ENCODE results near the gene TIAM2.

Gene TIAM2

DNA sequence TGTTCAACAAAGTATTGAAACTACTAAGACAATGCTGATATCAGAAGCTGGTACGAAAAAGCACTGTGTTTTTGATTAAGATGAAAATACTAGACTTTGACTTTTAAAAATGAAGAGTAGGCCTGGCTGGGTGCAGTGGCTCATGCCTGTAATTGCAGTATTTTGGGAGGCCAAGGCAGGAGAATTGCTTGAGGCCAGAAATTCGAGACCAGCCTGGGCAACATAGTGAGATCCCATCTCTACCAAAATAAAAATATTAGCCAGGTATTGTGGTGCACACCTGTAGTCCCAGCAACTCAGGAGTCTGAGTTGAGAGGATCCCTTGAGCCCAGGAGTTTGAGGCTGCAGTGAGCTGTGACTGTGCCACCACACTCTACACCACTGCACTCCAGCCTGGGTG, 43.4 kb downstream of the TIAM2 start:
- no peak overlapping the region for H3K4me3 ChIP-seq (ENCODE audit: low read length)
- no CpG with 5 or more reads among the region's 2 CpGs for WGBS (ENCODE audit: extremely low coverage, insufficient coverage, low lambda C conversion rate)
- H2BK120ac ChIP-seq (ENCODE audit: low read depth, low read length) = no peak overlapping the region
- no peak overlapping the region for H4K8ac ChIP-seq (ENCODE audit: low read depth, low read length)
- H3K36me3 ChIP-seq (ENCODE audit: control insufficient read depth, insufficient read depth, low read length) = no peaks in the 10 kb centered on the region
- H3K4me1 ChIP-seq (ENCODE audit: control insufficient read depth, low read depth, low read length) = no peaks in the 10 kb centered on the region
- no peak overlapping the region for H3K4me2 ChIP-seq (ENCODE audit: low read length)
- no peak overlapping the region for H3K23ac ChIP-seq (ENCODE audit: low read length)
- no peak overlapping the region for H2BK15ac ChIP-seq (replicated peaks; ENCODE audit: low read depth)
- no peak overlapping the region for H3K56ac ChIP-seq (ENCODE audit: low read length)
- H3K27me3 ChIP-seq (ENCODE audit: insufficient read depth, low read length, poor library complexity) = no peaks in the 10 kb centered on the region
- H3K79me1 ChIP-seq (ENCODE audit: low read length) = no peaks in the 10 kb centered on the region
- no peak overlapping the region for H3K18ac ChIP-seq (ENCODE audit: low read length)
- H3K9ac ChIP-seq (ENCODE audit: low read length) = no peak overlapping the region
- H4K5ac ChIP-seq (ENCODE audit: low read length) = no peak overlapping the region
- H3K27ac ChIP-seq (ENCODE audit: low read depth, low read length) = no peak overlapping the region
- H3K79me2 ChIP-seq (ENCODE audit: control insufficient read depth, insufficient read depth, low read length) = no peaks in the 10 kb centered on the region
- no peak for DNase-seq
- no peak overlapping the region for H3K4ac ChIP-seq (ENCODE audit: low read depth, low read length)
- no peak overlapping the region for H2AK5ac ChIP-seq (ENCODE audit: low read length)
- no peak overlapping the region for H2BK5ac ChIP-seq (ENCODE audit: low read length)

DNA sequence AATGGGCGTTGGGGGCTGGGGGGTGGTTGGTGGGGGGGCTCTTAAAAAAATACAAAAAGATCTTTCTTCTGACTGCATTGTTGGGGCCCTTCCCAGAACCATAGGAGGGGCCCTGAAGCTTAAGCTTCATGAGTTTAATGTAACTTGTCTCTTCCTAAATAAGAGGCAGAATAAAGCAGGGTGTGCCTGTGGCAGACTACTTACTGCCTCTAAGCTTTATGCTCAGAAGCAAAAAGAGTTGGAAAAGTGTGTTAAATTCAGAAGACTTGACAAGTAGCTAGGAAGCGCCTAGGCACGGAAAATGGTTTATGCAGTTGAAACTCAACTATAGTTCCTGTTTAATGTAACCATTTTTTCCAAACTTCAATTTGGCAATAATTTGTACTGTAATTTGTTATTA, 44.5 kb downstream of the TIAM2 start:
- no CpG with 5 or more reads among the region's 3 CpGs for WGBS (ENCODE audit: extremely low coverage, insufficient coverage, low lambda C conversion rate)
- H4K5ac ChIP-seq (ENCODE audit: low read length) = no peak overlapping the region
- no peak overlapping the region for H2BK5ac ChIP-seq (ENCODE audit: low read length)
- H3K4me1 ChIP-seq (ENCODE audit: control insufficient read depth, low read depth, low read length) = no peaks in the 10 kb centered on the region
- H3K4me3 ChIP-seq (ENCODE audit: low read length) = no peak overlapping the region
- no peak overlapping the region for H3K4ac ChIP-seq (ENCODE audit: low read depth, low read length)
- H3K4me2 ChIP-seq (ENCODE audit: low read length) = no peak overlapping the region
- no peak overlapping the region for H4K8ac ChIP-seq (ENCODE audit: low read depth, low read length)
- no peak overlapping the region for H2BK15ac ChIP-seq (replicated peaks; ENCODE audit: low read depth)
- H3K9ac ChIP-seq (ENCODE audit: low read length) = no peak overlapping the region
- no peak overlapping the region for H3K27ac ChIP-seq (ENCODE audit: low read depth, low read length)
- no peak overlapping the region for H3K56ac ChIP-seq (ENCODE audit: low read length)
- no peak for DNase-seq
- H2BK120ac ChIP-seq (ENCODE audit: low read depth, low read length) = no peak overlapping the region
- no peaks in the 10 kb centered on the region for H3K79me1 ChIP-seq (ENCODE audit: low read length)
- no peak overlapping the region for H3K23ac ChIP-seq (ENCODE audit: low read length)
- no peak overlapping the region for H3K18ac ChIP-seq (ENCODE audit: low read length)
- no peaks in the 10 kb centered on the region for H3K79me2 ChIP-seq (ENCODE audit: control insufficient read depth, insufficient read depth, low read length)
- H3K27me3 ChIP-seq (ENCODE audit: insufficient read depth, low read length, poor library complexity) = no peaks in the 10 kb centered on the region
- no peaks in the 10 kb centered on the region for H3K36me3 ChIP-seq (ENCODE audit: control insufficient read depth, insufficient read depth, low read length)
- no peak overlapping the region for H2AK5ac ChIP-seq (ENCODE audit: low read length)

DNA sequence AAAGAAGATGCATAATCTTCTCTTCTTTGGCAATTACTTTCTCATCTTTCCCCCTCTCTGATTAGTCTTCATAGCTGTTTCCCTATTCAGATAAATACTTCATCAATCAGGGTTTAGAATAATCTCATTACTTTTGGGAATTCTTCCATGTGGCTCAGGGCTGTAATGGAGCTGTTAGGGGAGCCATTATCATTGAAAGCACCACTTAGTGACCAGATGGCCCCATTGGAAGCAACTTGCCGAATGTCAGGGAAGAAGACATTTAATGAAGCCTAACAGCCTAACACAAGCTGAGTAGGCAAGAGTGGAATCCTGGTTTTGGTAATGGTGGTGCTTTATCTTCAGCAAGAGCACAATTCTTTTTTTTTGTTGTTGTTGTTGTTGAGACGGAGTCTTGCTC, 45.0 kb downstream of the TIAM2 start:
- Histone ChIP-seq H3K27ac (ENCODE audit: low read depth, low read length) (no peak overlapping the region), H3K4me3 (ENCODE audit: low read length) (no peak overlapping the region), H3K79me1 (ENCODE audit: low read length) (no peaks in the 10 kb centered on the region), H2BK5ac (ENCODE audit: low read length) (no peak overlapping the region), H3K27me3 (ENCODE audit: insufficient read depth, low read length, poor library complexity) (no peaks in the 10 kb centered on the region), H3K9ac (ENCODE audit: low read length) (no peak overlapping the region), H3K56ac (ENCODE audit: low read length) (no peak overlapping the region), H4K5ac (ENCODE audit: low read length) (no peak overlapping the region), H3K23ac (ENCODE audit: low read length) (no peak overlapping the region), H2BK120ac (ENCODE audit: low read depth, low read length) (no peak overlapping the region), H3K4me1 (ENCODE audit: control insufficient read depth, low read depth, low read length) (no peaks in the 10 kb centered on the region), H3K36me3 (ENCODE audit: control insufficient read depth, insufficient read depth, low read length) (no peaks in the 10 kb centered on the region), H3K79me2 (ENCODE audit: control insufficient read depth, insufficient read depth, low read length) (no peaks in the 10 kb centered on the region), H3K4ac (ENCODE audit: low read depth, low read length) (no peak overlapping the region), H2AK5ac (ENCODE audit: low read length) (no peak overlapping the region), H4K8ac (ENCODE audit: low read depth, low read length) (peak overlapping the region; percentile 17), H3K18ac (ENCODE audit: low read length) (no peak overlapping the region), H2BK15ac (replicated peaks; ENCODE audit: low read depth) (no peak overlapping the region), H3K4me2 (ENCODE audit: low read length) (no peak overlapping the region)
- WGBS (ENCODE audit: extremely low coverage, insufficient coverage, low lambda C conversion rate) = no CpG with 5 or more reads among the region's 2 CpGs
- no peak for DNase-seq

GRCh38 chr6:155040901-155041650, 46.0 kb downstream of the TIAM2 start:
- Histone ChIP-seq H3K18ac (ENCODE audit: low read length) (no peak overlapping the region), H2BK120ac (ENCODE audit: low read depth, low read length) (no peak overlapping the region), H4K8ac (ENCODE audit: low read depth, low read length) (no peak overlapping the region), H3K4me1 (ENCODE audit: control insufficient read depth, low read depth, low read length) (no peaks in the 10 kb centered on the region), H3K9ac (ENCODE audit: low read length) (no peak overlapping the region), H3K79me1 (ENCODE audit: low read length) (no peaks in the 10 kb centered on the region), H3K4me2 (ENCODE audit: low read length) (no peak overlapping the region), H2BK15ac (replicated peaks; ENCODE audit: low read depth) (no peak overlapping the region), H2BK5ac (ENCODE audit: low read length) (no peak overlapping the region), H3K27me3 (ENCODE audit: insufficient read depth, low read length, poor library complexity) (no peaks in the 10 kb centered on the region), H3K23ac (ENCODE audit: low read length) (no peak overlapping the region), H3K4ac (ENCODE audit: low read depth, low read length) (no peak overlapping the region), H3K4me3 (ENCODE audit: low read length) (no peak overlapping the region), H3K27ac (ENCODE audit: low read depth, low read length) (no peak overlapping the region), H4K5ac (ENCODE audit: low read length) (no peak overlapping the region), H3K79me2 (ENCODE audit: control insufficient read depth, insufficient read depth, low read length) (no peaks in the 10 kb centered on the region), H3K36me3 (ENCODE audit: control insufficient read depth, insufficient read depth, low read length) (no peaks in the 10 kb centered on the region), H3K56ac (ENCODE audit: low read length) (no peak overlapping the region), H2AK5ac (ENCODE audit: low read length) (no peak overlapping the region)
- WGBS (ENCODE audit: extremely low coverage, insufficient coverage, low lambda C conversion rate) = no CpG with 5 or more reads among the region's 2 CpGs
- no peak for DNase-seq

GRCh38 chr6:155041741-155042279, 46.7 kb downstream of the TIAM2 start:
- Histone ChIP-seq H3K4me1 (ENCODE audit: control insufficient read depth, low read depth, low read length) (no peaks in the 10 kb centered on the region), H3K79me2 (ENCODE audit: control insufficient read depth, insufficient read depth, low read length) (no peaks in the 10 kb centered on the region)

DNA sequence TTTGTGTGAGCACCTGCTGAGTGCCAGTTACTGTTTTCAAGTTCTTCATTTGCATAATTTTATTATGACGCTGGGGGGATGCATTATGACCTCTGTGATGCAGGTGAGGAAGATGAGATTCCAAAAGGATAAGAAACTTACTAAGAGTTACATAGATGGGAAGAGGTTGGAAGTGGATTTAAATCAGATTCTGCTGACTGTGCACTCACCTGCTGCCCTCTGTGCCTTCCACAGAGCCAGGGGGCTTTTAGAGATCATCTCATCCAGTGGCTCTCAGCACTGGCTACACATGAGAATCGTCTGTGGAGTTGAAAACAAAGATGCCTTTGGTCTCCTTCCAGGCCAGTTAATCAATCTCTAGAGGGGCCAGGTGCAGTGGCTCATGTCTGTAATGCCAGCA, 47.9 kb downstream of the TIAM2 start:
- WGBS (ENCODE audit: extremely low coverage, insufficient coverage, low lambda C conversion rate) = no CpG with 5 or more reads among the region's 2 CpGs
- Histone ChIP-seq H2BK120ac (ENCODE audit: low read depth, low read length) (no peak overlapping the region), H3K4me1 (ENCODE audit: control insufficient read depth, low read depth, low read length) (no peaks in the 10 kb centered on the region), H4K8ac (ENCODE audit: low read depth, low read length) (no peak overlapping the region), H3K36me3 (ENCODE audit: control insufficient read depth, insufficient read depth, low read length) (no peaks in the 10 kb centered on the region), H3K4me2 (ENCODE audit: low read length) (no peak overlapping the region), H2BK5ac (ENCODE audit: low read length) (no peak overlapping the region), H4K5ac (ENCODE audit: low read length) (no peak overlapping the region), H3K27ac (ENCODE audit: low read depth, low read length) (no peak overlapping the region), H3K27me3 (ENCODE audit: insufficient read depth, low read length, poor library complexity) (no peaks in the 10 kb centered on the region), H3K79me2 (ENCODE audit: control insufficient read depth, insufficient read depth, low read length) (no peaks in the 10 kb centered on the region), H3K23ac (ENCODE audit: low read length) (no peak overlapping the region), H3K4ac (ENCODE audit: low read depth, low read length) (no peak overlapping the region), H3K9ac (ENCODE audit: low read length) (no peak overlapping the region), H3K4me3 (ENCODE audit: low read length) (no peak overlapping the region), H2BK15ac (replicated peaks; ENCODE audit: low read depth) (no peak overlapping the region), H3K18ac (ENCODE audit: low read length) (no peak overlapping the region), H3K79me1 (ENCODE audit: low read length) (no peaks in the 10 kb centered on the region), H2AK5ac (ENCODE audit: low read length) (no peak overlapping the region), H3K56ac (ENCODE audit: low read length) (no peak overlapping the region)
- no peak for DNase-seq

More at GRCh38 chr6:155041741-155042279, 46.7 kb downstream of the TIAM2 start:
- H3K4me2 ChIP-seq (ENCODE audit: low read length) = no peak overlapping the region
- no peak overlapping the region for H3K4ac ChIP-seq (ENCODE audit: low read depth, low read length)
- no peak overlapping the region for H3K4me3 ChIP-seq (ENCODE audit: low read length)
- H3K36me3 ChIP-seq (ENCODE audit: control insufficient read depth, insufficient read depth, low read length) = no peaks in the 10 kb centered on the region
- no CpG with 5 or more reads among the region's 12 CpGs for WGBS (ENCODE audit: extremely low coverage, insufficient coverage, low lambda C conversion rate)
- no peak overlapping the region for H3K56ac ChIP-seq (ENCODE audit: low read length)
- no peak overlapping the region for H3K18ac ChIP-seq (ENCODE audit: low read length)
- H3K9ac ChIP-seq (ENCODE audit: low read length) = no peak overlapping the region
- no peak overlapping the region for H4K8ac ChIP-seq (ENCODE audit: low read depth, low read length)
- no peaks in the 10 kb centered on the region for H3K27me3 ChIP-seq (ENCODE audit: insufficient read depth, low read length, poor library complexity)
- H2BK15ac ChIP-seq (replicated peaks; ENCODE audit: low read depth) = no peak overlapping the region
- H4K5ac ChIP-seq (ENCODE audit: low read length) = no peak overlapping the region
- H3K27ac ChIP-seq (ENCODE audit: low read depth, low read length) = no peak overlapping the region
- no peaks in the 10 kb centered on the region for H3K79me1 ChIP-seq (ENCODE audit: low read length)
- no peak overlapping the region for H2AK5ac ChIP-seq (ENCODE audit: low read length)
- no peak overlapping the region for H3K23ac ChIP-seq (ENCODE audit: low read length)
- no peak overlapping the region for H2BK5ac ChIP-seq (ENCODE audit: low read length)
- DNase-seq = no peak
- no peak overlapping the region for H2BK120ac ChIP-seq (ENCODE audit: low read depth, low read length)

Data from mesendoderm (in vitro differentiated cells).